ENCODE results near the gene SRSF9. TPM values are rescaled to one million over a fixed set of nuclear protein-coding genes. Genes with fewer than 3 reads are reported as not detected.
A peak's percentile ranks its signal among the peaks of the same experiment; 100 is the strongest.
"Not testable (repeated sequence)": the region's sequence is repeated elsewhere in the genome, so short reads cannot be mapped to it uniquely, and the experiment has no call there.

SRSF9 gene
- total RNA-seq, result 76.3 and 94.7 TPM in 2 replicates

- H3K36me3 ChIP-seq (ENCODE audit: control insufficient read depth, insufficient read depth, low read length), result no peaks in the 10 kb centered on the region
- no peaks in the 10 kb centered on the region for H3K27me3 ChIP-seq (ENCODE audit: control insufficient read depth, insufficient read depth, low read length)
- peak; percentile 83 for DNase-seq (ENCODE audit: low read depth)
- H3K4me3 ChIP-seq (ENCODE audit: low read depth, low read length), result peak within 1 kb of the TSS; percentile 99
- peak; percentile 88 for TF ChIP-seq CTCF (IDR thresholded peaks at IDR 0.05; ENCODE audit: insufficient read depth, low read length, poor library complexity, severe bottlenecking)
Measured at GRCh38 chr12:120469450-120470149, at the start of gene SRSF9. SRSF9 (minus strand) TSS chr12:120469748; CDS start chr12:120469609, 139 bp downstream.

- not testable (repeated sequence) for H3K4me3 ChIP-seq (ENCODE audit: low read depth, low read length); H3K36me3 ChIP-seq (ENCODE audit: control insufficient read depth, insufficient read depth, low read length); H3K27me3 ChIP-seq (ENCODE audit: control insufficient read depth, insufficient read depth, low read length); DNase-seq (ENCODE audit: low read depth)
Measured at GRCh38 chr12:120519324-120519723, 49.8 kb upstream of the SRSF9 start.

- peaks cover 5% of the 10 kb centered on the region for H3K36me3 ChIP-seq (ENCODE audit: control insufficient read depth, insufficient read depth, low read length)
- TF ChIP-seq CTCF (IDR thresholded peaks at IDR 0.05; ENCODE audit: insufficient read depth, low read length, poor library complexity, severe bottlenecking), result no peak
- H3K27me3 ChIP-seq (ENCODE audit: control insufficient read depth, insufficient read depth, low read length), result no peaks in the 10 kb centered on the region
- DNase-seq (ENCODE audit: low read depth), result no peak
- no peak overlapping the region for H3K4me3 ChIP-seq (ENCODE audit: low read depth, low read length)
Measured at GRCh38 chr12:120515496-120515895, 45.9 kb upstream of the SRSF9 start.

- Histone ChIP-seq H3K27me3 (ENCODE audit: control insufficient read depth, insufficient read depth, low read length) (no peaks in the 10 kb centered on the region), H3K36me3 (ENCODE audit: control insufficient read depth, insufficient read depth, low read length) (peaks cover 5% of the 10 kb centered on the region), H3K4me3 (ENCODE audit: low read depth, low read length) (no peak overlapping the region)
- no peak for DNase-seq (ENCODE audit: low read depth)
- no peak for TF ChIP-seq CTCF (IDR thresholded peaks at IDR 0.05; ENCODE audit: insufficient read depth, low read length, poor library complexity, severe bottlenecking)
Measured at GRCh38 chr12:120514002-120514401, 44.5 kb upstream of the SRSF9 start.

GRCh38 chr12:120508537-120508936 is 39.0 kb upstream of the SRSF9 start:
- TF ChIP-seq CTCF (IDR thresholded peaks at IDR 0.05; ENCODE audit: insufficient read depth, low read length, poor library complexity, severe bottlenecking), result no peak
- no peak for DNase-seq (ENCODE audit: low read depth)
- Histone ChIP-seq H3K27me3 (ENCODE audit: control insufficient read depth, insufficient read depth, low read length) (no peaks in the 10 kb centered on the region), H3K36me3 (ENCODE audit: control insufficient read depth, insufficient read depth, low read length) (no peaks in the 10 kb centered on the region), H3K4me3 (ENCODE audit: low read depth, low read length) (no peak overlapping the region)

GRCh38 chr12:120504587-120504986 is 35.0 kb upstream of the SRSF9 start:
- Histone ChIP-seq H3K4me3 (ENCODE audit: low read depth, low read length) (no peak overlapping the region), H3K27me3 (ENCODE audit: control insufficient read depth, insufficient read depth, low read length) (no peaks in the 10 kb centered on the region), H3K36me3 (ENCODE audit: control insufficient read depth, insufficient read depth, low read length) (no peaks in the 10 kb centered on the region)
- DNase-seq (ENCODE audit: low read depth), result no peak
- no peak for TF ChIP-seq CTCF (IDR thresholded peaks at IDR 0.05; ENCODE audit: insufficient read depth, low read length, poor library complexity, severe bottlenecking)

All from kidney epithelial cell (primary cell).